WERI-Rb-1 (cell line): ENCODE results near the gene RFC4.

Experiments
- DNase-seq: peaks from one replicate; pipeline ENCODE4 v3.0.0-alpha.2; 2020
- H3K27ac ChIP-seq: fragments of 250-450 bp; sonication (Bioruptor Pico); 2 replicates; pipeline ENCODE4 v1.5.1; 2020; ENCODE audit warnings: mild to moderate bottlenecking, moderate library complexity
- H3K27me3 ChIP-seq: fragments of 250-450 bp; sonication (Bioruptor Pico); 2 replicates; pipeline ENCODE4 v1.5.1; 2021; ENCODE audit warnings: mild to moderate bottlenecking, low read depth, moderate library complexity; ENCODE audit not compliant: insufficient read depth, severe bottlenecking
- H3K36me3 ChIP-seq: fragments of 250-450 bp; sonication (Bioruptor Pico); 2 replicates; pipeline ENCODE4 v1.5.1; 2020; ENCODE audit warnings: mild to moderate bottlenecking, moderate library complexity
- H3K4me3 ChIP-seq: 2 replicates; pipeline ENCODE4 v1.5.1; 2011; ENCODE audit warnings: low read depth, mild to moderate bottlenecking, control low read depth, low read length
- H3K9me3 ChIP-seq: fragments of 250-450 bp; sonication (Bioruptor Pico); 2 replicates; pipeline ENCODE4 v1.5.1; 2021; ENCODE audit warnings: mild to moderate bottlenecking, moderate library complexity; ENCODE audit not compliant: severe bottlenecking
- TF ChIP-seq, protein P1 (sequence below): IDR thresholded peaks from 2 replicates; pipeline ENCODE4 v1.5.1; 2011; ENCODE audit warnings: low read depth, mild to moderate bottlenecking, control low read depth, inconsistent platforms, low read length

The RFC4 gene

GRCh38 chr3:186779204-186779603 is 27.1 kb downstream of the RFC4 start:
- DNase-seq = no peak
- H3K36me3 ChIP-seq = peaks cover 11% of the 10 kb centered on the region
- H3K27me3 ChIP-seq = no peaks in the 10 kb centered on the region
- no peaks in the 10 kb centered on the region for H3K9me3 ChIP-seq
- no peak overlapping the region for H3K4me3 ChIP-seq
- no peak overlapping the region for H3K27ac ChIP-seq
- TF ChIP-seq, protein P1, sequence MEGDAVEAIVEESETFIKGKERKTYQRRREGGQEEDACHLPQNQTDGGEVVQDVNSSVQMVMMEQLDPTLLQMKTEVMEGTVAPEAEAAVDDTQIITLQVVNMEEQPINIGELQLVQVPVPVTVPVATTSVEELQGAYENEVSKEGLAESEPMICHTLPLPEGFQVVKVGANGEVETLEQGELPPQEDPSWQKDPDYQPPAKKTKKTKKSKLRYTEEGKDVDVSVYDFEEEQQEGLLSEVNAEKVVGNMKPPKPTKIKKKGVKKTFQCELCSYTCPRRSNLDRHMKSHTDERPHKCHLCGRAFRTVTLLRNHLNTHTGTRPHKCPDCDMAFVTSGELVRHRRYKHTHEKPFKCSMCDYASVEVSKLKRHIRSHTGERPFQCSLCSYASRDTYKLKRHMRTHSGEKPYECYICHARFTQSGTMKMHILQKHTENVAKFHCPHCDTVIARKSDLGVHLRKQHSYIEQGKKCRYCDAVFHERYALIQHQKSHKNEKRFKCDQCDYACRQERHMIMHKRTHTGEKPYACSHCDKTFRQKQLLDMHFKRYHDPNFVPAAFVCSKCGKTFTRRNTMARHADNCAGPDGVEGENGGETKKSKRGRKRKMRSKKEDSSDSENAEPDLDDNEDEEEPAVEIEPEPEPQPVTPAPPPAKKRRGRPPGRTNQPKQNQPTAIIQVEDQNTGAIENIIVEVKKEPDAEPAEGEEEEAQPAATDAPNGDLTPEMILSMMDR = no peak

- no peak overlapping the region for H3K4me3 ChIP-seq
- TF ChIP-seq, protein P1 = 0 out of 2 replicates have a peak, but pooled peaks have one; percentile 8
Measured at GRCh38 chr3:186775999-186776398, 30.3 kb downstream of the RFC4 start.

GRCh38 chr3:186772701-186773417 is 33.4 kb downstream of the RFC4 start:
- Histone ChIP-seq H3K9me3 (no peaks in the 10 kb centered on the region), H3K36me3 (no peaks in the 10 kb centered on the region), H3K27me3 (no peaks in the 10 kb centered on the region), H3K4me3 (no peak overlapping the region), H3K27ac (no peak overlapping the region)
- DNase-seq = no peak
- TF ChIP-seq, protein P1 = no peak

More at GRCh38 chr3:186775999-186776398, 30.3 kb downstream of the RFC4 start:
- Histone ChIP-seq H3K36me3 (no peaks in the 10 kb centered on the region), H3K9me3 (no peaks in the 10 kb centered on the region), H3K27me3 (no peaks in the 10 kb centered on the region), H3K27ac (no peak overlapping the region)
- no peak for DNase-seq

- TF ChIP-seq, protein P1 = no peak
- DNase-seq = no peak
- Histone ChIP-seq H3K4me3 (no peak overlapping the region), H3K27ac (no peak overlapping the region), H3K36me3 (no peaks in the 10 kb centered on the region), H3K27me3 (no peaks in the 10 kb centered on the region), H3K9me3 (no peaks in the 10 kb centered on the region)
Measured at GRCh38 chr3:186772281-186772694, 34.0 kb downstream of the RFC4 start.

GRCh38 chr3:186760897-186761447 is 45.3 kb downstream of the RFC4 start:
- no peak overlapping the region for H3K27ac ChIP-seq
- H3K36me3 ChIP-seq = no peaks in the 10 kb centered on the region
- no peak for DNase-seq
- no peak overlapping the region for H3K4me3 ChIP-seq
- TF ChIP-seq, protein P1 = no peak
- H3K27me3 ChIP-seq = no peaks in the 10 kb centered on the region
- H3K9me3 ChIP-seq = no peaks in the 10 kb centered on the region
